ENCODE results near the gene IL36A. TPM values are rescaled to one million over a fixed set of nuclear protein-coding genes. Genes with fewer than 3 reads are reported as not detected.

Gene IL36A
- total RNA-seq, 3 donors from 2014 or later = not detected

GRCh38 chr2:113052396-113052917, 47.2 kb downstream of the IL36A start, which contains the start of gene IL36B:
Gene IL36B, minus strand, starts transcription at chr2:113052867.
- TF ChIP-seq, protein P1, sequence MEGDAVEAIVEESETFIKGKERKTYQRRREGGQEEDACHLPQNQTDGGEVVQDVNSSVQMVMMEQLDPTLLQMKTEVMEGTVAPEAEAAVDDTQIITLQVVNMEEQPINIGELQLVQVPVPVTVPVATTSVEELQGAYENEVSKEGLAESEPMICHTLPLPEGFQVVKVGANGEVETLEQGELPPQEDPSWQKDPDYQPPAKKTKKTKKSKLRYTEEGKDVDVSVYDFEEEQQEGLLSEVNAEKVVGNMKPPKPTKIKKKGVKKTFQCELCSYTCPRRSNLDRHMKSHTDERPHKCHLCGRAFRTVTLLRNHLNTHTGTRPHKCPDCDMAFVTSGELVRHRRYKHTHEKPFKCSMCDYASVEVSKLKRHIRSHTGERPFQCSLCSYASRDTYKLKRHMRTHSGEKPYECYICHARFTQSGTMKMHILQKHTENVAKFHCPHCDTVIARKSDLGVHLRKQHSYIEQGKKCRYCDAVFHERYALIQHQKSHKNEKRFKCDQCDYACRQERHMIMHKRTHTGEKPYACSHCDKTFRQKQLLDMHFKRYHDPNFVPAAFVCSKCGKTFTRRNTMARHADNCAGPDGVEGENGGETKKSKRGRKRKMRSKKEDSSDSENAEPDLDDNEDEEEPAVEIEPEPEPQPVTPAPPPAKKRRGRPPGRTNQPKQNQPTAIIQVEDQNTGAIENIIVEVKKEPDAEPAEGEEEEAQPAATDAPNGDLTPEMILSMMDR (IDR thresholded peaks at IDR 0.05) = no peak
- TF ChIP-seq POLR2AphosphoS5 (IDR thresholded peaks at IDR 0.05) = no peak
- no peak for TF ChIP-seq POLR2A (IDR thresholded peaks at IDR 0.05)
- no peak for DNase-seq (ENCODE audit: low spot score in 2 of 2)
- Histone ChIP-seq H3K4me1 (no peaks in the 10 kb centered on the region), H3K27ac (no peak within 1 kb of the TSS), H3K4me3 (no peak within 1 kb of the TSS), H3K27me3 (no peaks in the 10 kb centered on the region), H3K36me3 (no peaks in the 10 kb centered on the region), H3K9me3 (peaks cover 8 to 24% of the 10 kb centered on the region in 2 donors)
- intact Hi-C loops (cut with DNase I; ENCODE audit: low total_unique reads) = no loop called here

- Histone ChIP-seq H3K4me3 (no peak overlapping the region), H3K36me3 (no peaks in the 10 kb centered on the region), H3K9me3 (peaks cover 8 to 24% of the 10 kb centered on the region in 2 donors), H3K27me3 (no peaks in the 10 kb centered on the region), H3K4me1 (no peaks in the 10 kb centered on the region), H3K27ac (no peak overlapping the region)
- DNase-seq (ENCODE audit: low spot score in 2 of 2) = no peak
- TF ChIP-seq POLR2AphosphoS5 (IDR thresholded peaks at IDR 0.05) = no peak
- TF ChIP-seq, protein P1 (IDR thresholded peaks at IDR 0.05) = no peak
- TF ChIP-seq POLR2A (IDR thresholded peaks at IDR 0.05) = no peak
- intact Hi-C loops (cut with DNase I; ENCODE audit: low total_unique reads) = no loop called here
Measured at GRCh38 chr2:113053666-113054065, 48.4 kb downstream of the IL36A start.

- no peak overlapping the region for H3K27ac ChIP-seq
- H3K27me3 ChIP-seq = no peaks in the 10 kb centered on the region
- H3K4me3 ChIP-seq = no peak overlapping the region
- no peak for DNase-seq (ENCODE audit: low spot score in 2 of 2)
- no peaks in the 10 kb centered on the region for H3K4me1 ChIP-seq
- intact Hi-C loops (cut with DNase I; ENCODE audit: low total_unique reads) = no loop called here
- TF ChIP-seq POLR2A (IDR thresholded peaks at IDR 0.05) (no peak), POLR2AphosphoS5 (IDR thresholded peaks at IDR 0.05) (no peak)
- TF ChIP-seq, protein P1 (IDR thresholded peaks at IDR 0.05) = no peak
- no peaks in the 10 kb centered on the region for H3K36me3 ChIP-seq
- peaks cover 8 to 24% of the 10 kb centered on the region in 2 donors for H3K9me3 ChIP-seq
Measured at GRCh38 chr2:113054066-113054465, 48.8 kb downstream of the IL36A start.

DNA sequence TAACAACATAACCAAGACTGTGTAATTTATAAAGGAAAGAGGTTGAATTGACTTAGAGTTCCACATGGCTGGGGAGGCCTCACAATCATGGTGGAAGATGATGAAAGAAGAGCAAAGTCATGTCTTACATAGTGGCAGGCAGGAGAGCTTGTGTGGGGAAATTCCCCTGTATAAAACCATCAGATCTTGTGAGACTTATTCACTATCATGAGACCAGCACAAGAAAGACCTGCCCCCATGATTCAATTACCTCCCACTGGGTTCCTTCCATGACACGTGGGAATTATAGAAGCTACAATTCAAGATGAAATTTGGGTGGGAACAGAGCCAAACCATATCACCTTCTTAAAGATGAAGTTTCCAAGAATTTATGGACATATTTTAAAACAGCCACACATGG, 51.3 kb downstream of the IL36A start:
- no peak for DNase-seq (ENCODE audit: low spot score in 2 of 2)
- H3K9me3 ChIP-seq = peaks cover 4 to 24% of the 10 kb centered on the region in 2 donors
- intact Hi-C loops (cut with DNase I; ENCODE audit: low total_unique reads) = no loop called here
- H3K36me3 ChIP-seq = no peaks in the 10 kb centered on the region
- no peak for TF ChIP-seq POLR2A (IDR thresholded peaks at IDR 0.05)
- no peak for TF ChIP-seq POLR2AphosphoS5 (IDR thresholded peaks at IDR 0.05)
- TF ChIP-seq, protein P1 (IDR thresholded peaks at IDR 0.05) = no peak
- H3K4me3 ChIP-seq = no peak overlapping the region
- H3K27ac ChIP-seq = no peak overlapping the region
- no peaks in the 10 kb centered on the region for H3K27me3 ChIP-seq
- no peaks in the 10 kb centered on the region for H3K4me1 ChIP-seq

DNA sequence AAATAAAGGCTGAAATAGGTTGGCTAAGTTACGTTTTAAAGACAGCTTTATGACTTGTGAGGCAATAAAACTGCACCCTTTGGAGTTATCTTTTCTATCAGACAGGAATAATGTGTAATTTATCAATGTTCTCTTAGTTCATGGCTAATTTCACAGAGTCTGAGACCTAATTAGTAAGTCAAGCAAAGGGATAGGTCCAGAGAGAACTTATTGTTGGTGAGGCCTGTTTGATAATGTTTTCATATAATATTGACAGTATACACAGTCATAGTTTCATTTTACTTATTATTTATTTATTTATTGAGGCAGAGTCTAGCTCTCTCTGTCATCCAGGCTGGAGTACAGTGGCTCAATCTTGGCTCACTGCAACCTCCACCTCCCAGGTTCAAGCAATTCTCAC, 51.9 kb downstream of the IL36A start:
- Histone ChIP-seq H3K27me3 (no peaks in the 10 kb centered on the region), H3K36me3 (no peaks in the 10 kb centered on the region), H3K4me1 (no peaks in the 10 kb centered on the region), H3K9me3 (peaks cover 4 to 24% of the 10 kb centered on the region in 2 donors), H3K4me3 (no peak overlapping the region), H3K27ac (no peak overlapping the region)
- TF ChIP-seq, protein P1 (IDR thresholded peaks at IDR 0.05) = no peak
- TF ChIP-seq POLR2AphosphoS5 (IDR thresholded peaks at IDR 0.05) = no peak
- no peak for TF ChIP-seq POLR2A (IDR thresholded peaks at IDR 0.05)
- intact Hi-C loops (cut with DNase I; ENCODE audit: low total_unique reads) = no loop called here
- no peak for DNase-seq (ENCODE audit: low spot score in 2 of 2)

Other genes with a start within 250 kb of the IL36A start
- under 1 TPM in 1 of 3 donors, not detected in 2; 0.96 TPM for gene CKAP2L, start 240.8 kb upstream of the IL36A start, total RNA-seq
- gene IL1A, start 221.0 kb upstream of the IL36A start, total RNA-seq = under 1 TPM in 1 of 3 donors, not detected in 2; 0.44 TPM
- gene IL1B, start 168.7 kb upstream of the IL36A start, total RNA-seq = 1 to 10 TPM in 1 of 3 donors, not detected in 2; 8.0 TPM
- not detected for gene IL37, start 94.3 kb upstream of the IL36A start, total RNA-seq
- gene IL36G, start 27.5 kb upstream of the IL36A start, total RNA-seq = not detected
- not detected for gene IL36B, start 47.4 kb downstream of the IL36A start, total RNA-seq
- gene IL36RN, start 53.7 kb downstream of the IL36A start, total RNA-seq = not detected
- gene IL1F10, start 62.5 kb downstream of the IL36A start, total RNA-seq = not detected
- 1 to 10 TPM in 2 of 3 donors, under 1 TPM in 1; 0.66 to 3.8 (median 1.6) TPM for gene IL1RN, start 122.1 kb downstream of the IL36A start, total RNA-seq
- 10 to 100 TPM in 2 of 3 donors, 1 to 10 TPM in 1; 4.3 to 61.2 (median 40.3) TPM for gene PSD4, start 168.5 kb downstream of the IL36A start, total RNA-seq